NCI-H2196 treated with DMSO at 0.1 percent for 48 hours (cell line): Measurements from ENCODE around the gene SETMAR.
"Not testable (repeated sequence)": the region's sequence is repeated elsewhere in the genome, so short reads cannot be mapped to it uniquely, and the experiment has no call there.

ENCODE experiments used
- DNase-seq: peaks from one replicate; lab custom pipeline; 2025; ENCODE audit not compliant: unreplicated experiment; lab: John Stamatoyannopoulos, UW

The SETMAR gene

GRCh38 chr3:4303187-4304123 lies at the start of gene SETMAR:
SETMAR (plus strand) TSS chr3:4303369; CDS start chr3:4303371, 2 bp downstream.
- peak; percentile 11 for DNase-seq

GRCh38 chr3:4261406-4261805 lies 41.8 kb upstream of the SETMAR start:
- DNase-seq: no peak

GRCh38 chr3:4264040-4264439 lies 39.1 kb upstream of the SETMAR start:
- no peak for DNase-seq

- no peak for DNase-seq
These were observed 32.4 kb upstream of the SETMAR start for GRCh38 chr3:4270720-4271119.

GRCh38 chr3:4271834-4272233 lies 31.3 kb upstream of the SETMAR start:
- no peak for DNase-seq

- DNase-seq: no peak
These were observed 23.6 kb upstream of the SETMAR start for GRCh38 chr3:4279516-4280105.

- DNase-seq: no peak
These were observed 21.2 kb upstream of the SETMAR start for GRCh38 chr3:4281991-4282390.

- DNase-seq: no peak
These were observed 18.3 kb upstream of the SETMAR start for GRCh38 chr3:4284865-4285264.

GRCh38 chr3:4289044-4289443 lies 14.1 kb upstream of the SETMAR start:
- no peak for DNase-seq

- no peak for DNase-seq
These were observed 12.8 kb upstream of the SETMAR start for GRCh38 chr3:4290272-4290893.

- DNase-seq: no peak
These were observed 10.9 kb upstream of the SETMAR start for GRCh38 chr3:4292301-4292700.

GRCh38 chr3:4294616-4295327 lies 8.4 kb upstream of the SETMAR start:
- DNase-seq: no peak

- DNase-seq: not testable (repeated sequence)
These were observed 6.7 kb upstream of the SETMAR start for GRCh38 chr3:4296454-4296853.

GRCh38 chr3:4297486-4297885 lies 5.7 kb upstream of the SETMAR start:
- no peak for DNase-seq

GRCh38 chr3:4302747-4303146 lies 422 bp upstream of the SETMAR start:
- no peak for DNase-seq

GRCh38 chr3:4305210-4305609 lies 2.0 kb downstream of the SETMAR start:
- not testable (repeated sequence) for DNase-seq

- DNase-seq: no peak
These were observed 2.9 kb downstream of the SETMAR start for GRCh38 chr3:4306091-4306490.

GRCh38 chr3:4306860-4307259 lies 3.7 kb downstream of the SETMAR start:
- no peak for DNase-seq

GRCh38 chr3:4309491-4310128 lies 6.4 kb downstream of the SETMAR start:
- DNase-seq: no peak

- no peak for DNase-seq
These were observed 7.8 kb downstream of the SETMAR start for GRCh38 chr3:4310971-4311370.

- DNase-seq: no peak
These were observed 8.3 kb downstream of the SETMAR start for GRCh38 chr3:4311496-4311895.
